Esophagus muscularis mucosa (tissue), 4 donors: Measurements from ENCODE around the gene TAS1R1. TPM values are rescaled to one million over a fixed set of nuclear protein-coding genes. Genes with fewer than 3 reads are reported as not detected.

Experiments
- DNase-seq: peaks from one replicate; pipeline ENCODE4 v3.0.0-alpha.2; 2017; ENCODE audit errors: extremely low spot score
- H3K27ac ChIP-seq, 4 donors: fragments of 200-600 bp; sonication (generic); replicated peaks in 1 of 4; 1 replicate in 3 of 4; 2 replicates in 1 of 4; pipeline ENCODE4 v1.5.1; 2016 to 2019; ENCODE audit warnings: mild to moderate bottlenecking in 1 of 4
- H3K27me3 ChIP-seq, 4 donors: fragments of 200-600 bp; sonication (generic); one replicate each; pipeline versions ENCODE4 v1.5.1 to v1.6.0; 2016 to 2019
- H3K36me3 ChIP-seq, 4 donors: fragments of 200-600 bp; sonication (generic); one replicate each; pipeline ENCODE4 v1.5.1; 2016 to 2019
- H3K4me1 ChIP-seq, 4 donors: fragments of 200-600 bp; sonication (generic); one replicate each; pipeline ENCODE4 v1.5.1; 2016 to 2019
- H3K4me3 ChIP-seq, 4 donors: fragments of 200-600 bp; sonication (generic); 1 replicate in 2 of 4; 2 replicates in 2 of 4; pipeline ENCODE4 v1.5.1; 2016 to 2019; ENCODE audit warnings: mild to moderate bottlenecking in 4 of 4, moderate library complexity in 1 of 4
- H3K9me3 ChIP-seq, 4 donors: fragments of 200-600 bp; sonication (generic); 1 replicate in 3 of 4; 2 replicates in 1 of 4; pipeline ENCODE4 v1.5.1; 2016 to 2019
- CTCF ChIP-seq, 3 experiments: fragments of 200-600 bp in 2 of 3; fragments of 450-650 bp in 1 of 3; sonication (generic) in 2 of 3; IDR thresholded peaks; one replicate each; pipeline ENCODE4 v1.5.1; 2017 to 2019; ENCODE audit warnings: antibody characterized with exemption in 3 of 3, mild to moderate bottlenecking in 2 of 3, moderate library complexity in 1 of 3
- EP300 ChIP-seq: sonication (generic); formaldehyde crosslinking; IDR thresholded peaks from one replicate; pipeline ENCODE4 v1.6.1; 2017; ENCODE audit warnings: antibody characterized with exemption
- POLR2A ChIP-seq: fragments of 450-650 bp; IDR thresholded peaks from one replicate; pipeline ENCODE4 v1.6.1; 2017; ENCODE audit warnings: antibody characterized with exemption, moderate library complexity, mild to moderate bottlenecking, low read depth
- POLR2AphosphoS5 ChIP-seq, 2 donors: sonication (generic); formaldehyde crosslinking; IDR thresholded peaks; one replicate each; pipeline ENCODE4 v1.6.1; 2017; ENCODE audit warnings: antibody characterized with exemption in 2 of 2
- WGBS: methylation state at CpG from one replicate; pipeline ENCODE4 v1.1.5; 2018; 5-methylcytosine and 5-hydroxymethylcytosine counted together
- intact Hi-C: fragments of 100-400 bp; cut with DNase I; formaldehyde crosslinking; loops from one replicate; pipeline ENCODE4 v1.15.1; 2023
- total RNA-seq, 4 donors: library from RNA; depleted of rRNA; stranded (reverse); fragments of >200 nt; gene quantifications; one replicate each; pipeline versions ENCODE4 v1.1.0 to v1.2.1, GENCODE V29; 2016

TAS1R1 gene
- total RNA-seq, 4 donors from 2014 or later: not detected

DNA sequence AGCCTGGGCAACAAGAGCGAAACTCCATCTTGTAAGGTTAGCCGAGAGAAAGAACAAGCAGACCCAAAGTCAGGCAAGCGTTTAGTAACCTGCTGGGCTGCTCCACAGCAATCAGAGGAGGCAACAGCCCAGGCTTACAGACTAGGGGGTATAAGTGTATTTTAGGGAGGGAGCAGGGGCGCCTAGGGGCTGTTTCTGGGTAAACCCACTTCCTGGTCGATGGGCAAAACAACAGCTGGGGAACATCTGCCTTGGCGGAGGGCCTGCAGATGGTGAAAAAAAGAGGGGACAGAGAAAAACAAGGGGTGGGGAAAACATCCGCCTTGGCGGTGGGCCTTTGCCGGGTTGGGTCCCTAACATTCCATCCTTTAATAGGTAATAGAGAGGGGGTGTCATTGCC lies 5.2 kb downstream of the TAS1R1 start:
- 60% methylated on average over 9 of the region's 9 CpGs for WGBS
- intact Hi-C loops: no loop called here
- Histone ChIP-seq H3K27ac (no peak overlapping the region), H3K9me3 (no peaks in the 10 kb centered on the region), H3K27me3 (no peaks in the 10 kb centered on the region), H3K4me1 (peaks cover 0 to 2% (median 2%) of the 10 kb centered on the region in 4 donors), H3K4me3 (no peak overlapping the region), H3K36me3 (no peaks in the 10 kb centered on the region)
- TF ChIP-seq POLR2AphosphoS5 (IDR thresholded peaks at IDR 0.05) (no peak), POLR2A (no peak), EP300 (no peak), CTCF (IDR thresholded peaks at IDR 0.05) (no peak)
- no peak for DNase-seq

GRCh38 chr1:6569033-6569432 lies 13.9 kb downstream of the TAS1R1 start:
- peaks cover 0 to 4% (median 0%) of the 10 kb centered on the region in 4 donors for H3K27me3 ChIP-seq
- no peaks in the 10 kb centered on the region for H3K36me3 ChIP-seq
- no peak for TF ChIP-seq POLR2A
- TF ChIP-seq EP300: no peak
- TF ChIP-seq POLR2AphosphoS5 (IDR thresholded peaks at IDR 0.05): no peak
- no peak for TF ChIP-seq CTCF (IDR thresholded peaks at IDR 0.05)
- H3K4me3 ChIP-seq: no peak overlapping the region
- intact Hi-C loops: no loop called here
- no peak for DNase-seq
- H3K9me3 ChIP-seq: peaks cover 0 to 6% (median 3%) of the 10 kb centered on the region in 4 donors
- no peaks in the 10 kb centered on the region for H3K4me1 ChIP-seq
- H3K27ac ChIP-seq: no peak overlapping the region
- 88% methylated on average over 11 of the region's 11 CpGs for whole genome bisulfite sequencing

- DNase-seq: no peak
- Histone ChIP-seq H3K27ac (no peak overlapping the region), H3K9me3 (peaks cover 0 to 6% (median 3%) of the 10 kb centered on the region in 4 donors), H3K4me1 (no peaks in the 10 kb centered on the region), H3K27me3 (peaks cover 0 to 4% (median 0%) of the 10 kb centered on the region in 4 donors), H3K4me3 (no peak overlapping the region), H3K36me3 (no peaks in the 10 kb centered on the region)
- intact Hi-C loops: no loop called here
- TF ChIP-seq EP300 (no peak), CTCF (IDR thresholded peaks at IDR 0.05) (no peak), POLR2A (no peak), POLR2AphosphoS5 (IDR thresholded peaks at IDR 0.05) (no peak)
- 76% methylated on average over 3 of the region's 3 CpGs for WGBS
These were observed 15.0 kb downstream of the TAS1R1 start for GRCh38 chr1:6570100-6570499.

GRCh38 chr1:6570987-6571386 lies 15.9 kb downstream of the TAS1R1 start:
- Histone ChIP-seq H3K4me3 (no peak overlapping the region), H3K27me3 (no peaks in the 10 kb centered on the region), H3K4me1 (no peaks in the 10 kb centered on the region), H3K9me3 (peaks cover 0 to 6% (median 3%) of the 10 kb centered on the region in 4 donors), H3K36me3 (no peaks in the 10 kb centered on the region), H3K27ac (no peak overlapping the region)
- WGBS: 0% methylated on average over 1 of the region's 5 CpGs
- DNase-seq: no peak
- intact Hi-C loops: no loop called here
- TF ChIP-seq POLR2A (no peak), EP300 (no peak), CTCF (IDR thresholded peaks at IDR 0.05) (no peak), POLR2AphosphoS5 (IDR thresholded peaks at IDR 0.05) (no peak)
